ENCODE measurements around the gene KERA. TPM values are rescaled to one million over a fixed set of nuclear protein-coding genes. Genes with fewer than 3 reads are reported as not detected.

The KERA gene
- total RNA-seq, 1 experiment from 2014 or later, result not detected

GRCh38 chr12:91019455-91019854 is 38.4 kb downstream of the KERA start:
- CTCF ChIA-PET, result no interaction called here

GRCh38 chr12:91017511-91018263 is 40.1 kb downstream of the KERA start:
- CTCF ChIA-PET, result no interaction called here
- no peak overlapping the region for H3K27ac Mint-ChIP-seq (ENCODE audit: low read depth, unreplicated experiment)

More at GRCh38 chr12:91019455-91019854, 38.4 kb downstream of the KERA start:
- no TSS peak for BruUV-seq (replicated peaks)
- POLR2A ChIA-PET, result no interaction called here
- intact Hi-C loops (cut with micrococcal nuclease), result no loop called here
- Mint-ChIP-seq H3K27me3 (ENCODE audit: insufficient read depth, unreplicated experiment) (peaks cover 65% of the 10 kb centered on the region), H3K36me3 (ENCODE audit: insufficient read depth, unreplicated experiment) (peaks cover 5% of the 10 kb centered on the region), H3K4me3 (ENCODE audit: unreplicated experiment) (no peak overlapping the region), H3K27ac (ENCODE audit: low read depth, unreplicated experiment) (no peak overlapping the region), H3K9me3 (ENCODE audit: unreplicated experiment) (no peaks in the 10 kb centered on the region), H3K4me1 (ENCODE audit: insufficient read depth, unreplicated experiment) (no peaks in the 10 kb centered on the region)
- DNase-seq (ENCODE audit: unreplicated experiment), result no peak
- TF ChIP-seq, protein P1, sequence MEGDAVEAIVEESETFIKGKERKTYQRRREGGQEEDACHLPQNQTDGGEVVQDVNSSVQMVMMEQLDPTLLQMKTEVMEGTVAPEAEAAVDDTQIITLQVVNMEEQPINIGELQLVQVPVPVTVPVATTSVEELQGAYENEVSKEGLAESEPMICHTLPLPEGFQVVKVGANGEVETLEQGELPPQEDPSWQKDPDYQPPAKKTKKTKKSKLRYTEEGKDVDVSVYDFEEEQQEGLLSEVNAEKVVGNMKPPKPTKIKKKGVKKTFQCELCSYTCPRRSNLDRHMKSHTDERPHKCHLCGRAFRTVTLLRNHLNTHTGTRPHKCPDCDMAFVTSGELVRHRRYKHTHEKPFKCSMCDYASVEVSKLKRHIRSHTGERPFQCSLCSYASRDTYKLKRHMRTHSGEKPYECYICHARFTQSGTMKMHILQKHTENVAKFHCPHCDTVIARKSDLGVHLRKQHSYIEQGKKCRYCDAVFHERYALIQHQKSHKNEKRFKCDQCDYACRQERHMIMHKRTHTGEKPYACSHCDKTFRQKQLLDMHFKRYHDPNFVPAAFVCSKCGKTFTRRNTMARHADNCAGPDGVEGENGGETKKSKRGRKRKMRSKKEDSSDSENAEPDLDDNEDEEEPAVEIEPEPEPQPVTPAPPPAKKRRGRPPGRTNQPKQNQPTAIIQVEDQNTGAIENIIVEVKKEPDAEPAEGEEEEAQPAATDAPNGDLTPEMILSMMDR (IDR thresholded peaks at IDR 0.05; ENCODE audit: unreplicated experiment), result no peak

DNA sequence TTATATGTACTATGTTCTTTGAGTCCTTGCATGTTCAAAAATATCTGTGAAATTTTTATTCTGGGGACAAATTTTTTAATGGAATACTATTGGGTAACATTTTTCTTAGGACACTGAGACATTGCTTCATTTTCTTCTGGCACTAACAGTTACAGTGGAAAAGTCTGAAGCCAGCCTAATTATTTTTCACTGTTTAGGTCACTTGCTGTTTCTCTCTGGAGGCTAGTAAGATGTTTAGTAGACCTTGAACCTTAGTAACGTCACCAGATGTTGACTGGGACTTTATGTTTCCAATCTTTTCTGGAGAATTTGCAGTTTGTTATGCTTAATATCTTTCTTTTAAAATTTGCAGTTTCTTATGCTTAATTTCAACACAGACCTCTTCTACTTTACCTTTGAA is 40.8 kb downstream of the KERA start:
- TF ChIP-seq, protein P1 (IDR thresholded peaks at IDR 0.05; ENCODE audit: unreplicated experiment), result no peak
- Mint-ChIP-seq H3K27me3 (ENCODE audit: insufficient read depth, unreplicated experiment) (peaks cover 85% of the 10 kb centered on the region), H3K9me3 (ENCODE audit: unreplicated experiment) (no peaks in the 10 kb centered on the region), H3K4me3 (ENCODE audit: unreplicated experiment) (no peak overlapping the region), H3K36me3 (ENCODE audit: insufficient read depth, unreplicated experiment) (no peaks in the 10 kb centered on the region), H3K4me1 (ENCODE audit: insufficient read depth, unreplicated experiment) (no peaks in the 10 kb centered on the region), H3K27ac (ENCODE audit: low read depth, unreplicated experiment) (no peak overlapping the region)
- BruUV-seq (replicated peaks), result no TSS peak
- DNase-seq (ENCODE audit: unreplicated experiment), result no peak
- intact Hi-C loops (cut with micrococcal nuclease), result no loop called here
- CTCF ChIA-PET, result no interaction called here
- POLR2A ChIA-PET, result no interaction called here

More at GRCh38 chr12:91017511-91018263, 40.1 kb downstream of the KERA start:
- TF ChIP-seq, protein P1 (IDR thresholded peaks at IDR 0.05; ENCODE audit: unreplicated experiment), result no peak
- Mint-ChIP-seq H3K4me1 (ENCODE audit: insufficient read depth, unreplicated experiment) (no peaks in the 10 kb centered on the region), H3K27me3 (ENCODE audit: insufficient read depth, unreplicated experiment) (peaks cover 82% of the 10 kb centered on the region), H3K4me3 (ENCODE audit: unreplicated experiment) (no peak overlapping the region), H3K36me3 (ENCODE audit: insufficient read depth, unreplicated experiment) (no peaks in the 10 kb centered on the region), H3K9me3 (ENCODE audit: unreplicated experiment) (no peaks in the 10 kb centered on the region)
- DNase-seq (ENCODE audit: unreplicated experiment), result no peak
- intact Hi-C loops (cut with micrococcal nuclease), result no loop called here
- BruUV-seq (replicated peaks), result no TSS peak
- POLR2A ChIA-PET, result no interaction called here

DNA sequence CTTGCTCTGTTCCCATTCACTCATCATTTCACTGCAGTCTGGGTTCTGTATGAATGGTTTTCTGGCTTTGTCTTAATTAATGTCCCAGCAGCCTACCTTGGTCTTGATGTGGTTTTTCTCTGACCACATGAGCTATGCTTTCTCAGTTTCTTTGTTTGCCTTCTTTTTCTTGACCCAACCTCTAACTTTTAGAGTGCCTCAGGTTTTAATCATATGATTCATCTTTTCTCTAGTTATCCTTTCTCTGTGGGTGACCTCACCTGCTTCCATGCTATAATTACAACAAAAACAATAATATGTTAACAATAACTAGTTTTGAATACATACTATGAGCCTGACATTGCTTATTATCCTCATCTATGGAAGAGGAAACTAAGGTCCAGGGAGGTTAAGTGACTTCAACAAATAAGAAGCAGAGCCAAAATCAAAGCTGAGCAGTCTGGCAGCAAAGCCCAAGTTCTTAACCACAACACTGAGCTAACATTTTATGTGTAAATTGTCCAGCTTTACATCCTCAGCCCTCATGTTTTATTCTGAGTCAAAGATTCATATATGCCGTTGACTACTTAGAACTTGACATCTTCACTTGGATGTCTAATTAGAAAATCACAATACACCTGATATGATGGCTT is 48.4 kb downstream of the KERA start:
- TF ChIP-seq, protein P1 (IDR thresholded peaks at IDR 0.05; ENCODE audit: unreplicated experiment), result no peak
- H3K9me3 Mint-ChIP-seq (ENCODE audit: unreplicated experiment), result no peaks in the 10 kb centered on the region
- no peak for DNase-seq (ENCODE audit: unreplicated experiment)
- intact Hi-C loops (cut with micrococcal nuclease), result no loop called here
- no peaks in the 10 kb centered on the region for H3K4me1 Mint-ChIP-seq (ENCODE audit: insufficient read depth, unreplicated experiment)
- BruUV-seq (replicated peaks), result no TSS peak
- ChIA-PET CTCF (interaction anchor here (0.6 to 1.1 kb wide), 3 partner anchors 30 to 352 kb away, joined by 3 read pairs; no protein-coding TSS in a partner anchor), POLR2A (interaction anchor here (0.6 kb wide), 1 partner anchor 27 kb away, joined by 3 read pairs; no protein-coding TSS in a partner anchor)
- no peak overlapping the region for H3K4me3 Mint-ChIP-seq (ENCODE audit: unreplicated experiment)
- H3K36me3 Mint-ChIP-seq (ENCODE audit: insufficient read depth, unreplicated experiment), result no peaks in the 10 kb centered on the region
- H3K27ac Mint-ChIP-seq (ENCODE audit: low read depth, unreplicated experiment), result no peak overlapping the region
- peaks cover 87% of the 10 kb centered on the region for H3K27me3 Mint-ChIP-seq (ENCODE audit: insufficient read depth, unreplicated experiment)
